ENCODE measurements around the gene ERP27.

Gene ERP27

DNA sequence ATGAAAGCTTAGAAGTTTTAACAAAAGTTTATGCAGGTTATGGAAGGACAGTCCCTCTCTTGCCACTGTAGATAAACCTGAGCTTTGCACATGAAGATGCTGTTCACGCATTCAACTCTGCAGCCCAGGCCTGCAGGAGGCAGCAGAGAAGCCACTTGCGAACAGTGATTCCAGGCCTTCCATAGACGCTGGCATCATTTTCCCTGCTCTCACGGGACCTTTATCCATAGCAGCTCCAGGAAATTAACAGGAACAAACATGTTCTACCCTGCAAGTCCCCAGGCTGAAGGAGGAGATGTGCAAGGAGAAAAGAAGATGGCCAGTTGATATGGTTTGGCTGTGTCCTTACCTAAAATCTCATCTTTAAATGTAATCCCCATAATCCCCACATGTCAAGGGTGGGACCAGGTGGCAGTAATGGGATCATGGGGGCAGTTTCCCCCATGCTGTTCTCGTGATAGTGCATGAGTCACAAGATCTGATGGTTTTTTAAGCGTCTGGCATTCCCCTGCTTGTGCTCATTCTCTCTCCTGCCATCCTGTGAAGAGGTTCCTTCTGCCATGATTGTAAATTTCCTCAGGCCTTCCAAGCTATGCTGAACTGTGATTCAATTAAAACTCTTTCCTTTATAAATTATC, 2.0 kb downstream of the ERP27 start:
- DNase-seq (ENCODE audit: low read depth), result no peak

DNA sequence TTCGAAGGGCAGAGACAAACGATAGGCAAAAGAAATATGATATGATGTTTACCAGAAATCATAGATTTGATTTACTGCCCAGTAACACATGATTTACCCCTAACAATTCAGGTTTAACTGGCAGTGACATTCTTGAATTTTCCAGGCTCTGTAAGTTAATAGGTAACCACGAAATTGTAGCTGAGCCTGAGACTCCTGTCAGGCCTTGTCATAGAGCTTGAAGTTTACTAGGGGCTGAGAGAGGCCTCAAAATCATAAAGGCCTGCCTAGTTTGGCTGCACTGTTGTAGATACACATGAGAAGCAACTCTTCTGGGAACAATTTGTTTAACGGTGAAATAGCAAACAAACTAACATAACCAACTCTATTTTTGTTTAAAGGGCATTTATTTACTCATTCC, 3.3 kb downstream of the ERP27 start:
- no peak for DNase-seq (ENCODE audit: low read depth)

- no peak for DNase-seq (ENCODE audit: low read depth)
Observed at GRCh38 chr12:14934511-14934910, 3.8 kb downstream of the ERP27 start.

DNA sequence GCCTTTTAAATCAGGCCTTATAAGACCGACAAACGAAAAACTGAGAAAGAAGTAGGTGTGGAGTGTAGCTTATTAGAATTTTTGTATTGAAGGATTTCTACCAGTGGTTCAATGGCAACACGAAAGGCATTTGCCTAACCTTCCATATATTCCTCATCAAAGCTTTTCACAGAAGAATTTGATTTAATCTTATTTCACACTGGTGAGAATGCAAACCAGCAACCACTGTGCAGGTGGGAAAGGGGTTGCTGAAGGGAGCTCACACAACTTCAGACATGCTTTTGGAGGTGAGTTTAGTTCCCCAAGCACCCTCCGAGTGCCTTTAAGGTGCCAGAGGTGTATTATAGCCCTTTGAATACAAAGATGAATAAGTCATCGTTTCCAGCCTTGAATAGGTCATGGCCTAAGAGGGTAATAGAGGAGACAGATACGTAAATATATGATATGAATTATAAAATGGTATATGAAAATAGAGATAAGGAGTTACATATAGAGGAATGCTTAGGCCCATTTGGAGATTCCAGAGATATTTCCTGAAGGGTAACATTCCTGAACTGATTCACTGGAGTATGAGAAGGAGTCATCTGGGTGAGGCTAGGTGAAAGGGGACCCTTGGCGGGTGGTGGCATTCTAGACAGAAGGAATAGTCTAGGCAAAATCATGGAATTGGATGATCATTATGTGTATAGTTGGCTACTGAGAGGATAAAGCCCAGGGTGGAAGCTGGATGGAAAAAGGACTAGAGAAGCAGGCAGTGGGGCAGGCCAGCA, 6.4 kb downstream of the ERP27 start:
- no peak for DNase-seq (ENCODE audit: low read depth)

- no peak for DNase-seq (ENCODE audit: low read depth)
Observed at GRCh38 chr12:14931359-14931758, 7.0 kb downstream of the ERP27 start.

GRCh38 chr12:14930299-14930698, 8.0 kb downstream of the ERP27 start:
- no peak for DNase-seq (ENCODE audit: low read depth)

GRCh38 chr12:14928931-14929330, 9.4 kb downstream of the ERP27 start:
- DNase-seq (ENCODE audit: low read depth), result no peak

- DNase-seq (ENCODE audit: low read depth), result no peak
Observed at GRCh38 chr12:14927267-14927666, 11.1 kb downstream of the ERP27 start.

DNA sequence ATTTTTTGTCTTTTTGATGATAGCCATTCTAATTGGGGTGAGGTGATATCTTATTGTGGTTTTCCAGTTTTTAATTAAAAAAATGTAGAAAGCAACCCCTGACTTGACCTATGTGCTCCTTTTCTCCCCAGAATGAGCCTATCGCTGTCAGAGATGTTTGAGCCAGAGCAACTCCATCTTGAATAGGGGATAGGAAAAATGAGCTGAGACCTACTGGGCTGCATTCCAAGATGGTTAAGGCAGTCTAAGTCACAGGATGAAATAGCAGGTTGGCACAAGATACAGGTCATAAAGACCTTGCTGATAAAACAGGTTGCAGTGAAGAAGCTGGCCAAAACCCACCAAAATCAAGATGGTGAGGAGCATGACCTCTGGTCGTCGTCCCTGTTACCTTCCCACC, 13.8 kb downstream of the ERP27 start:
- DNase-seq (ENCODE audit: low read depth), result no peak

GRCh38 chr12:14923944-14924343, 14.4 kb downstream of the ERP27 start:
- DNase-seq (ENCODE audit: low read depth), result no peak

DNA sequence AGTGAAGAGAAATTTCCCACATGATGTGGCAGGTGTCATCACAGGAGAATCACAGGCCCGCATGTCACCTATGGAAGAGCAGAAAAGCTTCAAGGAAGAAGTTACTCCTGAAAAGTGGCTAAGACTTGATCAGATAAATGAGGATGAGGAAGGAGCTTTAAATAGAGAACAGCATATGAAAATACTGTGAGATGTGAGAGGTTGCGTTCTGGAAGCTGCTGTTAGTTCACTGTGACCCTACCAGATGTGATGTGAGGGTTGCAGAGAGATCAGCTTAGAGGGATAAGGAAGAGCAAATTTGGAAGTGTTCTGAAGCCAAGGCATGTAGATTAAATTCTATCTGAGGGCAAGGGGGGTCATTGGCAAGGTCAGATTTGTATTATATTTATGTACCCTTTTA, 17.1 kb downstream of the ERP27 start:
- no peak for DNase-seq (ENCODE audit: low read depth)

GRCh38 chr12:14920475-14921126, 17.7 kb downstream of the ERP27 start:
- DNase-seq (ENCODE audit: low read depth), result no peak

- no peak for DNase-seq (ENCODE audit: low read depth)
Observed at GRCh38 chr12:14919455-14919854, 18.9 kb downstream of the ERP27 start.

GRCh38 chr12:14915736-14916135, 22.6 kb downstream of the ERP27 start:
- DNase-seq (ENCODE audit: low read depth), result no peak

- DNase-seq (ENCODE audit: low read depth), result no peak
Observed at GRCh38 chr12:14913381-14913781, 25.0 kb downstream of the ERP27 start.

- DNase-seq (ENCODE audit: low read depth), result no peak
Observed at GRCh38 chr12:14911131-14911530, 27.2 kb downstream of the ERP27 start.

GRCh38 chr12:14910090-14910915, 28.0 kb downstream of the ERP27 start:
- DNase-seq (ENCODE audit: low read depth), result no peak

- DNase-seq (ENCODE audit: low read depth), result no peak
Observed at GRCh38 chr12:14907953-14908352, 30.4 kb downstream of the ERP27 start.

DNA sequence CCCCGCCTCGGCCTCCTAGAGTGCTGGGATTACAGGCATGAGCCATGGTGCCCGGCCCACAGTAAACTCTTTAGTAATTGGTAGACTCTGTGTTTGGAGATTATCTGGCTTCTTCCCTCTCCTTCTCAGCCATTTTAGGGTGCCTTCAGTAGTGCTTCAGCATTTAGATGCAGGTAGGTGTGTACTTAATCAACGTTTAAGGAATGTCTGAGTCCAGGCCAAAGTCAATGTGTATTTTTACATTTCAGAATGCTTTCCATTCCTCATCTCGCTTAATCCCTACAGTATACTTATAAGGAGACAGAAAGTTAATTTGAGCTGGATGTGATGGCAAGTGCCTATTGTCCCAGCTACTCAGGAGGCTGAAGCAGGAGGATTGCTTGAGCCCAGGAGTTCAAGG, 32.2 kb downstream of the ERP27 start:
- DNase-seq (ENCODE audit: low read depth), result no peak

GRCh38 chr12:14905269-14906004, 32.9 kb downstream of the ERP27 start:
- no peak for DNase-seq (ENCODE audit: low read depth)

GRCh38 chr12:14904854-14905253, 33.5 kb downstream of the ERP27 start:
- DNase-seq (ENCODE audit: low read depth), result no peak
